GM23338 (cell line): ENCODE results near the gene FXYD5. TPM values are rescaled to one million over a fixed set of nuclear protein-coding genes. Genes with fewer than 3 reads are reported as not detected.

ENCODE experiments used
- ATAC-seq: fragments of 200-7000 bp; cut with Tn5 transposase; 3 replicates; pipeline ENCODE4 v1.9.1; 2020
- DNase-seq: peaks from one replicate; pipeline ENCODE4 v3.0.0-alpha.2; 2015; ENCODE audit warnings: low spot score
- H2AFZ ChIP-seq: fragments of 200-600 bp; sonication (generic); 2 replicates; pipeline ENCODE4 v1.8.0; 2016; ENCODE audit warnings: antibody characterized with exemption, mild to moderate bottlenecking, moderate library complexity
- H3F3A ChIP-seq: fragments of 200-600 bp; sonication (generic); replicated peaks from 2 replicates; pipeline ENCODE4 v1.8.0; 2017; ENCODE audit warnings: antibody characterized with exemption, mixed run types, low read depth
- H3K27ac ChIP-seq: fragments of 200-600 bp; sonication (generic); 2 replicates; pipeline ENCODE4 v1.6.1; 2016; ENCODE audit warnings: low read depth
- H3K27me3 ChIP-seq: fragments of 200-600 bp; sonication (generic); 2 replicates; pipeline ENCODE4 v1.8.0; 2016; ENCODE audit warnings: mild to moderate bottlenecking, mixed run types, moderate library complexity; ENCODE audit not compliant: insufficient read depth
- H3K36me3 ChIP-seq: fragments of 200-600 bp; sonication (generic); 2 replicates; pipeline ENCODE4 v1.8.0; 2016; ENCODE audit warnings: mild to moderate bottlenecking; ENCODE audit not compliant: insufficient read depth
- H3K4me1 ChIP-seq: fragments of 200-600 bp; sonication (generic); 2 replicates; pipeline ENCODE4 v1.8.0; 2016; ENCODE audit warnings: mild to moderate bottlenecking, moderate library complexity; ENCODE audit not compliant: insufficient read depth
- H3K4me2 ChIP-seq: fragments of 200-600 bp; sonication (generic); 2 replicates; pipeline ENCODE4 v1.7.1; 2017; ENCODE audit warnings: mixed run types
- H3K4me3 ChIP-seq: fragments of 200-600 bp; sonication (generic); 2 replicates; pipeline ENCODE4 v1.6.1; 2016; ENCODE audit warnings: mixed run types
- H3K79me2 ChIP-seq: fragments of 200-600 bp; sonication (generic); replicated peaks from 2 replicates; pipeline ENCODE4 v1.8.0; 2017; ENCODE audit warnings: mild to moderate bottlenecking; ENCODE audit not compliant: insufficient read depth
- H3K9me2 ChIP-seq: fragments of 200-600 bp; sonication (generic); 2 replicates; pipeline ENCODE4 v1.8.0; 2017; ENCODE audit not compliant: insufficient read depth
- H4K20me1 ChIP-seq: fragments of 200-600 bp; sonication (generic); replicated peaks from 2 replicates; pipeline ENCODE4 v1.8.0; 2017; ENCODE audit warnings: mild to moderate bottlenecking; ENCODE audit not compliant: insufficient read depth
- H3K27ac Mint-ChIP-seq: 2 replicates; pipeline ENCODE4 v1.8.0; 2020; ENCODE audit warnings: inconsistent platforms, mild to moderate bottlenecking, moderate library complexity, mixed read lengths
- H3K27me3 Mint-ChIP-seq: 3 replicates; pipeline ENCODE4 v1.8.0; 2022; ENCODE audit warnings: low read depth, mild to moderate bottlenecking, moderate library complexity, mixed read lengths, inconsistent platforms; ENCODE audit not compliant: insufficient read depth, poor library complexity
- H3K36me3 Mint-ChIP-seq: 3 replicates; pipeline ENCODE4 v1.8.0; 2021; ENCODE audit warnings: low read depth, mild to moderate bottlenecking, inconsistent platforms, moderate library complexity, mixed read lengths
- H3K4me1 Mint-ChIP-seq: 3 replicates; pipeline ENCODE4 v1.8.0; 2020; ENCODE audit warnings: mild to moderate bottlenecking, inconsistent platforms, mixed read lengths
- H3K4me3 Mint-ChIP-seq: 3 replicates; pipeline ENCODE4 v1.8.0; 2021; ENCODE audit warnings: moderate library complexity, mild to moderate bottlenecking, inconsistent platforms, mixed read lengths
- H3K9me3 Mint-ChIP-seq: 3 replicates; pipeline ENCODE4 v1.8.0; 2020; ENCODE audit warnings: moderate library complexity, mild to moderate bottlenecking, inconsistent platforms, mixed read lengths
- CREB1 ChIP-seq: fragments of 250-450 bp; sonication (Bioruptor Pico); IDR thresholded peaks from 2 replicates; pipeline ENCODE4 v1.5.0; 2020; ENCODE audit warnings: low read depth, mild to moderate bottlenecking, moderate library complexity
- EZH2phosphoT487 ChIP-seq: fragments of 200-600 bp; sonication (generic); IDR thresholded peaks from one replicate; pipeline ENCODE4 v1.8.1; 2018; ENCODE audit warnings: antibody characterized with exemption; ENCODE audit not compliant: unreplicated experiment
- JUNB ChIP-seq: IDR thresholded peaks from one replicate; pipeline ENCODE4 v1.6.1; 2016; ENCODE audit warnings: antibody characterized with exemption; ENCODE audit not compliant: unreplicated experiment
- NANOG ChIP-seq: IDR thresholded peaks from 2 replicates; pipeline ENCODE4 v1.6.1; 2016; ENCODE audit warnings: antibody characterized with exemption, borderline replicate concordance
- ZNF331 ChIP-seq: fragments of 250-450 bp; sonication (Bioruptor Pico); IDR thresholded peaks from 2 replicates; pipeline ENCODE4 v1.5.0; 2020; ENCODE audit warnings: low read depth, mild to moderate bottlenecking, moderate library complexity
- polyA plus RNA-seq: library from polyadenylated mRNA; unstranded; fragments of >200 nt; fragmentation: Nextera tagmentation; extraction: Ambion mirVana; gene quantifications from 2 replicates; pipeline ENCODE4 v1.2.1, GENCODE V29; 2016
- total RNA-seq: library from RNA; depleted of rRNA; stranded (reverse); fragments of >200 nt; shearing (Covaris generic); gene quantifications from 2 replicates; pipeline ENCODE4 v1.2.3, GENCODE V29; 2014
- TF ChIP-seq, protein P1 (sequence below): IDR thresholded peaks from 2 replicates; pipeline ENCODE4 v1.6.1; 2016; ENCODE audit warnings: antibody characterized with exemption
- TF ChIP-seq, protein P2 (sequence below), 2 experiments: fragments of 200-600 bp in 1 of 2; sonication (generic) in 1 of 2; conservative IDR thresholded peaks; 2 replicates each; pipeline versions ENCODE4 v1.5.1 to v1.6.1; 2016 to 2017; ENCODE audit warnings: antibody characterized with exemption in 2 of 2, low read depth in 2 of 2, mild to moderate bottlenecking in 2 of 2, moderate library complexity in 1 of 2
- TF ChIP-seq, protein P3 (sequence below): IDR thresholded peaks from one replicate; pipeline ENCODE4 v1.6.1; 2018; ENCODE audit warnings: antibody characterized with exemption; ENCODE audit not compliant: unreplicated experiment
- TF ChIP-seq, protein P4 (sequence below): fragments of 250-450 bp; sonication (Bioruptor Pico); IDR thresholded peaks from 2 replicates; pipeline ENCODE4 v1.5.0; 2020; ENCODE audit warnings: mild to moderate bottlenecking, moderate library complexity

The FXYD5 gene
- total and polyA plus RNA-seq, 2 experiments from 2014 or later = 97.7 to 233 TPM

DNA sequence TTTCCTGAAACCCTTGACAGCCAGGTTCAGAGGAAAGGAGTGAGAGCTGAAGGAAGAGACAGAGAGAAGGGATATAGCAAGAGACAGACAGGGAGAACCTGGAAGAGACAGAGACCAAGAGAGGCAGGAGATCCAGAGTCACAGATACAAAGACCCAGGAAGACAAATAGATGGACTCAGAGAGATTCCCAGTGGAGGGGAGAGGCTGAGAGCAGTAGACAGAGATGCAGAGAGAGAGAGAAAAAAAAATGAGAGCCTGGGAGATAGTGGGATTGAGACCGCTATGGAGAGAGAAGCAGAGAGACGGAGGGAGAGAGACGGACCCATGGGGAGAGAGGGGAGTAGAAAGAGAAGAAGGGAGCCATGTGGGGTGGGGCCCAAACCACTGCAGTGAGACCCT, 10.7 kb upstream of the FXYD5 start:
- H3K79me2 ChIP-seq = no peaks in the 10 kb centered on the region
- TF ChIP-seq NANOG = no peak
- TF ChIP-seq EZH2phosphoT487 = no peak
- TF ChIP-seq, protein P1, sequence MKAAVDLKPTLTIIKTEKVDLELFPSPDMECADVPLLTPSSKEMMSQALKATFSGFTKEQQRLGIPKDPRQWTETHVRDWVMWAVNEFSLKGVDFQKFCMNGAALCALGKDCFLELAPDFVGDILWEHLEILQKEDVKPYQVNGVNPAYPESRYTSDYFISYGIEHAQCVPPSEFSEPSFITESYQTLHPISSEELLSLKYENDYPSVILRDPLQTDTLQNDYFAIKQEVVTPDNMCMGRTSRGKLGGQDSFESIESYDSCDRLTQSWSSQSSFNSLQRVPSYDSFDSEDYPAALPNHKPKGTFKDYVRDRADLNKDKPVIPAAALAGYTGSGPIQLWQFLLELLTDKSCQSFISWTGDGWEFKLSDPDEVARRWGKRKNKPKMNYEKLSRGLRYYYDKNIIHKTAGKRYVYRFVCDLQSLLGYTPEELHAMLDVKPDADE = no peak
- no peak for TF ChIP-seq ZNF331 (CRISPR knock-in tag)
- TF ChIP-seq JUNB = no peak
- no peak overlapping the region for H3K27ac ChIP-seq
- DNase-seq = no peak
- no peak for ATAC-seq
- H2AFZ ChIP-seq = no peak overlapping the region
- peaks cover 38% of the 10 kb centered on the region for H3K27me3 Mint-ChIP-seq
- peak overlapping the region; percentile 76 for H3K4me3 Mint-ChIP-seq
- 0 out of 3 replicates have a peak, but pooled peaks cover 3% of the 10 kb centered on the region for H3K36me3 Mint-ChIP-seq
- H3K36me3 ChIP-seq = no peaks in the 10 kb centered on the region
- H3K27me3 ChIP-seq = peaks cover 20% of the 10 kb centered on the region
- no peaks in the 10 kb centered on the region; the same call in 1 of the 3 replicates for H3K9me3 Mint-ChIP-seq
- H3F3A ChIP-seq = peaks cover 7% of the 10 kb centered on the region; the same call in 1 of the 2 replicates
- peaks cover 30% of the 10 kb centered on the region for H3K4me1 ChIP-seq
- no peaks in the 10 kb centered on the region for H3K9me2 ChIP-seq
- H3K27ac Mint-ChIP-seq = no peak overlapping the region
- H4K20me1 ChIP-seq = 0 out of 2 replicates have a peak, but pooled peaks cover 4% of the 10 kb centered on the region
- H3K4me2 ChIP-seq = peak overlapping the region; percentile 90
- H3K4me1 Mint-ChIP-seq = peaks cover 36% of the 10 kb centered on the region
- H3K4me3 ChIP-seq = peak overlapping the region; percentile 89

DNA sequence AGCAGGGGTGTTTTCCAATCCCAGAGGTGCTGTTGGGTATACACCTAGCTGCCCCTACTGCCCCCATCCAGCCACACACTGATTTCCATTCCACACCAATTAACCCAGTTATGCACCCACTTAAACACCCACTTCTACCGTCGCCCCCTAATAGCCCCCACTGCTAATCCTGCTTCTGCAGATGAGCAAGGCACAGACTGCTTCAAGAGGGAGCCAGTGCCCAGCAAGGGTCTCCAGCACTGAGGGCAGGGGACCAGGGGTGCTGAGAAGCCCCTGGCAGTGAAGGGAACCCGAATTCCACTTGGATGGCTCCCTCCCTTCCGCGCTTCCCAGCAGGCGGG, 10.3 kb upstream of the FXYD5 start:
- DNase-seq = no peak
- Mint-ChIP-seq H3K27me3 (peaks cover 34% of the 10 kb centered on the region), H3K4me1 (peaks cover 35% of the 10 kb centered on the region), H3K27ac (no peak overlapping the region), H3K9me3 (no peaks in the 10 kb centered on the region; the same call in 1 of the 3 replicates), H3K4me3 (peak overlapping the region; percentile 76; the same call in 2 of the 3 replicates), H3K36me3 (0 out of 3 replicates have a peak, but pooled peaks cover 3% of the 10 kb centered on the region)
- Histone ChIP-seq H3K4me3 (peak overlapping the region; percentile 89; the same call in 1 of the 2 replicates), H3K27me3 (peaks cover 20% of the 10 kb centered on the region), H3K79me2 (no peaks in the 10 kb centered on the region), H3K36me3 (no peaks in the 10 kb centered on the region), H3K27ac (no peak overlapping the region), H3F3A (peaks cover 7% of the 10 kb centered on the region; the same call in 1 of the 2 replicates), H3K4me1 (peaks cover 30% of the 10 kb centered on the region), H3K9me2 (no peaks in the 10 kb centered on the region), H3K4me2 (peak overlapping the region; percentile 90), H4K20me1 (0 out of 2 replicates have a peak, but pooled peaks cover 4% of the 10 kb centered on the region), H2AFZ (no peak overlapping the region)
- ATAC-seq = no peak
- TF ChIP-seq ZNF331 (CRISPR knock-in tag) = no peak
- TF ChIP-seq, protein P2, sequence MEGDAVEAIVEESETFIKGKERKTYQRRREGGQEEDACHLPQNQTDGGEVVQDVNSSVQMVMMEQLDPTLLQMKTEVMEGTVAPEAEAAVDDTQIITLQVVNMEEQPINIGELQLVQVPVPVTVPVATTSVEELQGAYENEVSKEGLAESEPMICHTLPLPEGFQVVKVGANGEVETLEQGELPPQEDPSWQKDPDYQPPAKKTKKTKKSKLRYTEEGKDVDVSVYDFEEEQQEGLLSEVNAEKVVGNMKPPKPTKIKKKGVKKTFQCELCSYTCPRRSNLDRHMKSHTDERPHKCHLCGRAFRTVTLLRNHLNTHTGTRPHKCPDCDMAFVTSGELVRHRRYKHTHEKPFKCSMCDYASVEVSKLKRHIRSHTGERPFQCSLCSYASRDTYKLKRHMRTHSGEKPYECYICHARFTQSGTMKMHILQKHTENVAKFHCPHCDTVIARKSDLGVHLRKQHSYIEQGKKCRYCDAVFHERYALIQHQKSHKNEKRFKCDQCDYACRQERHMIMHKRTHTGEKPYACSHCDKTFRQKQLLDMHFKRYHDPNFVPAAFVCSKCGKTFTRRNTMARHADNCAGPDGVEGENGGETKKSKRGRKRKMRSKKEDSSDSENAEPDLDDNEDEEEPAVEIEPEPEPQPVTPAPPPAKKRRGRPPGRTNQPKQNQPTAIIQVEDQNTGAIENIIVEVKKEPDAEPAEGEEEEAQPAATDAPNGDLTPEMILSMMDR (conservative IDR thresholded peaks at IDR 0.05; ENCODE audit: low read depth in 2 of 2) = no peak
- no peak for TF ChIP-seq CREB1 (CRISPR knock-in tag)
- TF ChIP-seq, protein P3, sequence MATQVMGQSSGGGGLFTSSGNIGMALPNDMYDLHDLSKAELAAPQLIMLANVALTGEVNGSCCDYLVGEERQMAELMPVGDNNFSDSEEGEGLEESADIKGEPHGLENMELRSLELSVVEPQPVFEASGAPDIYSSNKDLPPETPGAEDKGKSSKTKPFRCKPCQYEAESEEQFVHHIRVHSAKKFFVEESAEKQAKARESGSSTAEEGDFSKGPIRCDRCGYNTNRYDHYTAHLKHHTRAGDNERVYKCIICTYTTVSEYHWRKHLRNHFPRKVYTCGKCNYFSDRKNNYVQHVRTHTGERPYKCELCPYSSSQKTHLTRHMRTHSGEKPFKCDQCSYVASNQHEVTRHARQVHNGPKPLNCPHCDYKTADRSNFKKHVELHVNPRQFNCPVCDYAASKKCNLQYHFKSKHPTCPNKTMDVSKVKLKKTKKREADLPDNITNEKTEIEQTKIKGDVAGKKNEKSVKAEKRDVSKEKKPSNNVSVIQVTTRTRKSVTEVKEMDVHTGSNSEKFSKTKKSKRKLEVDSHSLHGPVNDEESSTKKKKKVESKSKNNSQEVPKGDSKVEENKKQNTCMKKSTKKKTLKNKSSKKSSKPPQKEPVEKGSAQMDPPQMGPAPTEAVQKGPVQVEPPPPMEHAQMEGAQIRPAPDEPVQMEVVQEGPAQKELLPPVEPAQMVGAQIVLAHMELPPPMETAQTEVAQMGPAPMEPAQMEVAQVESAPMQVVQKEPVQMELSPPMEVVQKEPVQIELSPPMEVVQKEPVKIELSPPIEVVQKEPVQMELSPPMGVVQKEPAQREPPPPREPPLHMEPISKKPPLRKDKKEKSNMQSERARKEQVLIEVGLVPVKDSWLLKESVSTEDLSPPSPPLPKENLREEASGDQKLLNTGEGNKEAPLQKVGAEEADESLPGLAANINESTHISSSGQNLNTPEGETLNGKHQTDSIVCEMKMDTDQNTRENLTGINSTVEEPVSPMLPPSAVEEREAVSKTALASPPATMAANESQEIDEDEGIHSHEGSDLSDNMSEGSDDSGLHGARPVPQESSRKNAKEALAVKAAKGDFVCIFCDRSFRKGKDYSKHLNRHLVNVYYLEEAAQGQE = no peak
- TF ChIP-seq, protein P4, sequence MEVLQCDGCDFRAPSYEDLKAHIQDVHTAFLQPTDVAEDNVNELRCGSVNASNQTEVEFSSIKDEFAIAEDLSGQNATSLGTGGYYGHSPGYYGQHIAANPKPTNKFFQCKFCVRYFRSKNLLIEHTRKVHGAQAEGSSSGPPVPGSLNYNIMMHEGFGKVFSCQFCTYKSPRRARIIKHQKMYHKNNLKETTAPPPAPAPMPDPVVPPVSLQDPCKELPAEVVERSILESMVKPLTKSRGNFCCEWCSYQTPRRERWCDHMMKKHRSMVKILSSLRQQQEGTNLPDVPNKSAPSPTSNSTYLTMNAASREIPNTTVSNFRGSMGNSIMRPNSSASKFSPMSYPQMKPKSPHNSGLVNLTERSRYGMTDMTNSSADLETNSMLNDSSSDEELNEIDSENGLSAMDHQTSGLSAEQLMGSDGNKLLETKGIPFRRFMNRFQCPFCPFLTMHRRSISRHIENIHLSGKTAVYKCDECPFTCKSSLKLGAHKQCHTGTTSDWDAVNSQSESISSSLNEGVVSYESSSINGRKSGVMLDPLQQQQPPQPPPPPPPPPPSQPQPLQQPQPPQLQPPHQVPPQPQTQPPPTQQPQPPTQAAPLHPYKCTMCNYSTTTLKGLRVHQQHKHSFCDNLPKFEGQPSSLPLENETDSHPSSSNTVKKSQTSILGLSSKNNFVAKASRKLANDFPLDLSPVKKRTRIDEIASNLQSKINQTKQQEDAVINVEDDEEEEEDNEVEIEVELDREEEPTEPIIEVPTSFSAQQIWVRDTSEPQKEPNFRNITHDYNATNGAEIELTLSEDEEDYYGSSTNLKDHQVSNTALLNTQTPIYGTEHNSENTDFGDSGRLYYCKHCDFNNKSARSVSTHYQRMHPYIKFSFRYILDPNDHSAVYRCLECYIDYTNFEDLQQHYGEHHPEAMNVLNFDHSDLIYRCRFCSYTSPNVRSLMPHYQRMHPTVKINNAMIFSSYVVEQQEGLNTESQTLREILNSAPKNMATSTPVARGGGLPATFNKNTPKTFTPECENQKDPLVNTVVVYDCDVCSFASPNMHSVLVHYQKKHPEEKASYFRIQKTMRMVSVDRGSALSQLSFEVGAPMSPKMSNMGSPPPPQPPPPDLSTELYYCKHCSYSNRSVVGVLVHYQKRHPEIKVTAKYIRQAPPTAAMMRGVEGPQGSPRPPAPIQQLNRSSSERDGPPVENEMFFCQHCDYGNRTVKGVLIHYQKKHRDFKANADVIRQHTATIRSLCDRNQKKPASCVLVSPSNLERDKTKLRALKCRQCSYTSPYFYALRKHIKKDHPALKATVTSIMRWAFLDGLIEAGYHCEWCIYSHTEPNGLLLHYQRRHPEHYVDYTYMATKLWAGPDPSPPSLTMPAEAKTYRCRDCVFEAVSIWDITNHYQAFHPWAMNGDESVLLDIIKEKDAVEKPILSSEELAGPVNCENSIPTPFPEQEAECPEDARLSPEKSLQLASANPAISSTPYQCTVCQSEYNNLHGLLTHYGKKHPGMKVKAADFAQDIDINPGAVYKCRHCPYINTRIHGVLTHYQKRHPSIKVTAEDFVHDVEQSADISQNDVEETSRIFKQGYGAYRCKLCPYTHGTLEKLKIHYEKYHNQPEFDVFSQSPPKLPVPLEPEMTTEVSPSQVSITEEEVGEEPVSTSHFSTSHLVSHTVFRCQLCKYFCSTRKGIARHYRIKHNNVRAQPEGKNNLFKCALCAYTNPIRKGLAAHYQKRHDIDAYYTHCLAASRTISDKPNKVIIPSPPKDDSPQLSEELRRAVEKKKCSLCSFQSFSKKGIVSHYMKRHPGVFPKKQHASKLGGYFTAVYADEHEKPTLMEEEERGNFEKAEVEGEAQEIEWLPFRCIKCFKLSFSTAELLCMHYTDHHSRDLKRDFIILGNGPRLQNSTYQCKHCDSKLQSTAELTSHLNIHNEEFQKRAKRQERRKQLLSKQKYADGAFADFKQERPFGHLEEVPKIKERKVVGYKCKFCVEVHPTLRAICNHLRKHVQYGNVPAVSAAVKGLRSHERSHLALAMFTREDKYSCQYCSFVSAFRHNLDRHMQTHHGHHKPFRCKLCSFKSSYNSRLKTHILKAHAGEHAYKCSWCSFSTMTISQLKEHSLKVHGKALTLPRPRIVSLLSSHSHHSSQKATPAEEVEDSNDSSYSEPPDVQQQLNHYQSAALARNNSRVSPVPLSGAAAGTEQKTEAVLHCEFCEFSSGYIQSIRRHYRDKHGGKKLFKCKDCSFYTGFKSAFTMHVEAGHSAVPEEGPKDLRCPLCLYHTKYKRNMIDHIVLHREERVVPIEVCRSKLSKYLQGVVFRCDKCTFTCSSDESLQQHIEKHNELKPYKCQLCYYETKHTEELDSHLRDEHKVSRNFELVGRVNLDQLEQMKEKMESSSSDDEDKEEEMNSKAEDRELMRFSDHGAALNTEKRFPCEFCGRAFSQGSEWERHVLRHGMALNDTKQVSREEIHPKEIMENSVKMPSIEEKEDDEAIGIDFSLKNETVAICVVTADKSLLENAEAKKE (CRISPR knock-in tag) = no peak
